UCSD-AML1 (cell line): ENCODE measurements around the gene CDK9.
"Not testable (repeated sequence)": the region's sequence is repeated elsewhere in the genome, so short reads cannot be mapped to it uniquely, and the experiment has no call there.

Experiments
- DNase-seq: peaks from one replicate; lab custom pipeline; 2025; ENCODE audit not compliant: unreplicated experiment; lab: John Stamatoyannopoulos, UW

CDK9 gene

GRCh38 chr9:127779136-127779981 is 6.5 kb upstream of the CDK9 start:
- DNase-seq, result peak; percentile 54

- DNase-seq, result no peak
These were observed 5.5 kb upstream of the CDK9 start for GRCh38 chr9:127780126-127780885.

- not testable (repeated sequence) for DNase-seq
These were observed 4.9 kb upstream of the CDK9 start for GRCh38 chr9:127780909-127781308.

DNA sequence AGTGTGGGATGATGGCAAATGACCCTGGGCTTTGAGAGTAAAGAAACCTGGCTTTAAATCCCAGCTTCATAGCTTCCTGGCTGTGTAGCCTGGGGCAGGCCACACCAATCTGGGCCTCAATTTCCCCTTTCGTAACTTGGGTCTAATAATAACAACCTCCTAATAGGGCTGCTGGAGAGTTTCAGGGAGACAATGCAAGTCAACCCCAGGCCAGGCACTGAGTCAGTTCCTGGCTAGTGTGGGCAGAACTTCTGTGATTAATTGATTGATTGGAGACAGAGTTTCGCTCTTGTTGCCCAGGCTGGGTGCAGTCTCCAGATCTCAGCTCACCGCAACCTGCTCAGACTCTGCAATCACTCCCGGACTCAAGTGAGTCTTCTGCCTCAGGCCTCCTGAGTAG is 4.0 kb upstream of the CDK9 start:
- DNase-seq, result no peak

GRCh38 chr9:127783111-127784008 is 2.5 kb upstream of the CDK9 start:
- DNase-seq, result peak; percentile 98

DNA sequence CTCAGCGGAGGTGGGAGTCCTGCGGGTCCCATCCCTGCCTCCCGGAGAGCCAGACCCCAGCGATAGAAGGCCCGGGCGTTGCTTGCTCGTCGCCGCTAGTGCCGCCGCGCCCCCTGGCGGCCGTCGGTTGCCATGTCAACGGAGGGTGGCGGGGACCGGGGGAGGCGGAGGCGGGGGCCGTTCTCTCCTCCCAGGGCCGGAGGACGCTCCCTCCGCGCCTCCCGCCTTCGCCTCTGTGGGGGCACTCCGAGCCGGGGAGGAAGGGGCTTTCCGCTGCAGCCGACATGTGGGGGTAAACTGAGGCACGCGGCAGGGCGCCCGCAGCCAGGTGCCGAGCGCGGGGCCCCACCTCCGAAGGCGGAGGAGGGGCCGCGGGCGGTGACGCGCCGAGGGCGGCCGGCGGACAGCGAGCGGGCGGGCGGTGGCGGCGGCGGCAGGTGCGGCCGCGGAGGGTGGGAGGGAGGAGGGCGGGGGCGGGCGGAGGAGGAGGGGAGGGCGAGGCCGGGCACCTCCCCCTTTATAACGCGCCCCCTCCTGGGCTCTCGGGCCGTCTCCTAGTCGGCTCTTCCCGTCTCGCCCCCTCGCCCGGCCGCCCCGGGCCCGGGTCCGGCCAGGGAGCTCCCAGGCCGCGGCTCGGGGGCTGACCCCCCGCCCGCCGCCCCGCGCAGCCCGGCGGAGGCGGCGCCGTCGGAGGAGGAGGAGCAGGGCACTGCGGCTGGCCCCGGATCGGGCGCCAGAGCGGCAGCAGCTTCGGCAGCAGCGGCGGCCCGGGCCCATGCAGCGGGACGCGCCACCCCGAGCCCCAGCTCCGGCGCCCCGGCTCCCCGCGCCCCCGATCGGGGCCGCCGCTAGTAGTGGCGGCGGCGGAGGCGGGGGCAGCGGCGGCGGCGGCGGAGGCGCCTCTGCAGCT is 556 bp upstream of the CDK9 start:
- peak; percentile 89 for DNase-seq

DNA sequence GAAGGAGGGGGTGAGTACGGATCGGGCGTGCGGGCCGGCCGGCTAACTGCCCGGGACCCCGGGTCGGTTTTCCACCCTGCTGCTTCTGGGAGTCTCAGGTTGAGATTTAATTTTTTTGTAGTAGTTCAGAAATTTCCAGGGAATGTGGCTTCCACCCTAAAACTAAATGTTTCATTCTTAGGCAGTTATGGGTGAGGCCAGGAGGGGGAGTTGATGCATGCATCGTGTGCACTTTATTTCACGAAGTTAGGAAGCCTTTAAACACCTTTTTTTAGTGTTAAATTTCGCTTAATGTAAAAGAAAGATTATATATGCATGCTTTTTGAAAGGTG is 905 bp downstream of the CDK9 start:
- DNase-seq, result no peak

DNA sequence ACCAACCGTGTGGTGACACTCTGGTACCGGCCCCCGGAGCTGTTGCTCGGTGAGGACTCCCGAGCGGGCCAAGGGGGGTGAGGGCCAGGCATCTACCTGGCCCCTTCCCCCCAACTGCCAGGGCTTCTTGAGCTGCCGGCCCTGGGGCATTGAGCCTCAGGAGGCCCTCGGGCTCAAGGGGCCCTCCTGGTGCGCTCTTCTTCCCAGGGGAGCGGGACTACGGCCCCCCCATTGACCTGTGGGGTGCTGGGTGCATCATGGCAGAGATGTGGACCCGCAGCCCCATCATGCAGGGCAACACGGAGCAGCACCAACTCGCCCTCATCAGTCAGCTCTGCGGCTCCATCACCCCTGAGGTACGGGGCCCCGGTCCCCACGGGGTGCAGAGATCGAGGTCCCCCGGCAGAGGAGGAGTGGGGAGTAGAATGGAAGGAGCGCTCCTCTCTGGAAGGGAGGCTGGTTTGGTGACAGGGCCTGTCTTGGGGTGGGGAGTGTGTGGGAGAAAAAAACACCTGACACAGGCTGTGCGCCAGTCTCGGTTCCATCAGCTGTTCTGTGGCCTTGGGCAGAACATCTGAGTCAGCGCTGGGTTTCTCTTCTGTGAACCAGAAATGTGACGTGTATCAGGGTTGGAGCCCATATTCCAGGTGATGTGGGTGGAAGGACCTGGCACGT is 2.6 kb downstream of the CDK9 start:
- no peak for DNase-seq

- DNase-seq, result no peak
These were observed 3.3 kb downstream of the CDK9 start for GRCh38 chr9:127789179-127789578.

DNA sequence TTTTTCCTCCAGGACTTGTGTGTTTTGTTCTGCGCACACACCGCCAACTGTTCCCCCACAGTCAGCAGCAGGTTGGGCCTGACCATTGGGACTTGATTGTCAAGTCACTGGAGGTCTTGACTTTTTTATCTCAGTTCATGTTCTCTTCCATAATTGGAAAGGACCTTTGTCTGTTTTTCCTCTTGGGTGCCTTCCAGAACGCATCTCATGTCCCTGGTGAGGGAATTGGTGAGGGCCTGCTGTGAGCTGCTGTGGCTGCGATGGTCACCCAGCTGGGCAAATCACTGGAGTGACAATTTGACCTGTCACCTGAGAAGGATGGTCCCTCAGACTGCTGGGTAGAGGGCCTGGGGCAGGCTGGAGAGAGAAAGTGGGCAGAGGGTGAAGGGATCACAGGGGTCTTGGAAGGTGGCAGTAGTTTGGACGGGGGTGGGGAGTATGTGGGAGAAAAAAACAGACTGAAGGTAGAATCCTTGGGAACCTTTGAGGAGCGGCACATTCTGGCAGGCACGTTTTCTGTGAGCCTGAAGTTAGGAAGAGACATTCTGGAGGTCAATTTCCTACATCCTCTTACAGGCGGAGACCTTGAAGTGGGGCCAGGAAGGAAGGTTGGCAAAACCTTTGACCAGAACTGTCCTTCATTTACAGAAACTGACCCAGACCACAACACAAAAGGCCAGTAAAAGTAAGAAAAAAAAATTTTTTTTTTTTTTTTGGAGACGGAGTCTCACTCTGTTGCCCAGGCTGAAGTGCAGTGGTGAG is 4.4 kb downstream of the CDK9 start:
- no peak for DNase-seq

DNA sequence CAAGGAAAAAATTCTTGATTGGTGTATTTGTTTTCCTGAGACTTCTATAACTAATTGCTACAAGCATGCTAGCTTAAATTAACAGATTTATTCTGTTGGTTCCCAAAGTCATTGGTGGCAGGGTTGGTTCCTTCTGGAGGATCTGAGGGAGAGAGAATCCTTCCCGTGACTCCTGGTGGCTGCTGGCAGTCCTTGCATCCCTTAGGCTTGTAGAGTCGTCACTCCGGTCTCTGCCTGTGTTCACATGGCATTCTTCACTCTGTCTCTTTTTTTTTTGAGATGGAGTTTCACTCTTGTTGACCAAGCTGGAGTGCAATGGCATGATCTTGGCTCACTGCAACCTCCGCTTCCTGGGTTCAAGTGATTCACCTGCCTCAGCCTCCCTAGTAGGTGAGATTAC is 5.3 kb downstream of the CDK9 start:
- no peak for DNase-seq

DNA sequence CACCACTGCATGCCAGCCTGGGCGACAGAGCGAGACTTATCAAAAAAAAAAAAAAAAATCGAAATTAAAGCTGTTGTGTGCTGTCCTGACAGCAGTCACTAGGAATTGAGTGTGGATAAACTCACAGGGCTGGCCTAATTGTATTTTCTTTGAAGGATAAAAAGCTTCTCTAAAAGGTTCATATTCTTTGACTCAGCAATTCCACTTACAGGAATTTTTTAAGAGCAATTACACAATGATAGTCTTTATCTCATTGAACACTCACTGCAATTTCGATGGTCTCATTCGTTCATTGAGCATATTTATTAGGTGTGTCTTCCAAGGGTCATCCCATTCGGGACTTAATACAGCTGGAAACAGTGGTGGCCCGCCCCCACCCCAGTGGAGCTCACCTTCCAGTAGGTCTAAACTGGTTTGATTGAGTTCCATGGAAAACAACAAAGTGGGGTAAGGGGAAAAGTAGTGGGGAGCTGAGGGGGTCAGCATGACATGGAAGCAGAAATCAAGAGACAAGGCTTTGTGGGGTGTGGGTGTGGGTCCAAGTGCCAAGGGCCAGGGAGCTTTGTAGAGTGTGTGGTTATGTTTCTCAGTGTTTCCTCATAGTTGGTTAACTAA is 6.7 kb downstream of the CDK9 start:
- no peak for DNase-seq

DNA sequence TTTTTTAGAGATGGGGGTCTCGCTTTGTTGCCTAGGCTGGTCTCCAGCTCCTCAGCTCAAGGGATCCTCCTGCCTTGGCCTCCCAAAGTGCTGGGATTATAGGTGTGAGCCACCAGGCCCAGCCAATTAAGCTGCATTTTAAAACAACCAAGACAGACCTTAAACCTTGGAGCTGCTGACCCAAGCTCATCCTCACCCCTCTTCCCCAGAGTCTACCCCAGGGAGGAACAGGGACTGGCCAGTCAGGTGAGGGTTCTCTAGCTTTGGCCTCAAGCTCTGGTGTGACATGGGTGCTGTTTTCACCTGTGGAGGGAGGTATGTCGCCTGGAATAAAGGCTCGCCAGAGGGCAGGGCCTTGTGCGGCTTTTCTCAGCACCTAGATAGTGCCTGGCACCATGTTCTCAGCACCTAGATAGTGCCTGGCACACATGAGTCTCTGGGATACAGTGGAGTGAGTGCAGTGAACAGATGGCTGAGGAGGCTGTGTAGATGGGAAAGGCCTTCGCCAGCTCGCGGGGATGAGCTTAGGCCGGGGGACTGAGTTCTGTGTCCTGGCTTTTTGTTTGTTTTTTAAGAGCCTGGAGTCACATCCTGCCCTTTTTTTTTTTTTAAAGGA is 7.4 kb downstream of the CDK9 start:
- no peak for DNase-seq

DNA sequence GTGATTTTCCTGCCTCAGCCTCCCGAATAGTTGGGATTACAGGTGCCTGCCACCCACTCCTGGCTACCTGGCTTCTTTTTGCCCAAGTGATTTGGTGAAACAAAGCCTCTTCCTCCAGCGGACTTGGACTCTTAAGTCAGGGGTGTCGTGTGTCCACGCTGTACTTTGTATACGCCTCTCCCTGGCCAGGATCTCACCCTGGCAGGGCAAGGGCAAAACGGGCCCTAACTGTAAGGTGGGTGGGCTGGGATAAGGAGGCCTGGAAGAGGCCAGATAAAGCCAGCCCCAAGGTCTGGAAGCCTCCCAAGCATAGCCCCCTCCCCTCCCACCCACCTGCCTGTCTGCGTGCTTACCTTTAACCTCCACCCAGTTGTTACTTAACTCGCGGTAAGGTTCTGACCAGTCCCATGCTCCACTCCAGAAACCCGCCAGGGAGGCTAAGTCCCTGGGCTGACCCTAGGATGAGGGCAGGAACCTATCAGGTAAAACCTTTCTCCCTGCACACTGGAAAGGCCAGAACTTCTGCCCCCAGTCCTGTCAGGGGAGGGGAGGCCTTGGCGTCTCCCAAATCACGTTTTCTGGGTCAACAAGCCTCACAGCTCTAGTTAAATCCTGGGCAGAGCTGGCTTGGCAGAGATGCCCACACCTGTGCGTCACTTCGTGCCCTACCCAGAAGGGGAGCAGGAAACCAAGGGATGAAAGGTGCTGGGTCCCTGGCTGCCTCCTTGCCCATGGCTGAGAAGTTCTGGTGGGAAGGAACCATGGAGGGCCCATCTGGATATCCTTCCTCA is 8.4 kb downstream of the CDK9 start:
- no peak for DNase-seq

DNA sequence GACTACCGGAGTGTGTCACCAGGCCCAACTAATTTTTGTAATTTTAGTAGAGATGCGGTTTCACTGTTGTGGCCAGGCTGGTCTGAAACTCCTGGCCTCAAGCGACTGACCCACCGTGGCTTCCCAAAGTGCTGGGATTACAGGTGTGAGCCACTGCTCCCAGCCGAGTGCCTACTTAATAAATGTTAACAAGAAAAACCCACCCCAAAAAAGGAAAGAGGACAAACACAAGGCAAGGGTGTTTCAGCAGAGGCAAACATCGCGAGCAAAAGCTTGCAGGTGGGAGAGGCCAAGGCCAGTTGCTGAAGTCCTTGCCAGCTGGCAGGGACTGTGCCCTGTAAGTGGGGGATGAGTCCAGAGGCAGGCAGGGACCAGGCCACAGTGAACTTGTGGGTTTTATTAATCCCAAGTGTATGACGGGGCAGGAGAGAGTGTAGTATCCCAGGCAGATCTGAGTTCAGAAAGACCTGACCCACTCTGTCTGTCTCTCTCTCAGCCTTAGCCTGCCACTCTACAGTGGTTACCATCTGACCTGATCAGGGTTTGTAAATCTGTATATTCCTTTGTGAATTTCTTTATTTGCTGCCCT is 10.5 kb downstream of the CDK9 start:
- no peak for DNase-seq

- DNase-seq, result peak; percentile 59
These were observed 11.1 kb downstream of the CDK9 start for GRCh38 chr9:127796852-127797370.
